ENCODE measurements around the gene OASL.
A peak's percentile ranks its signal among the peaks of the same experiment; 100 is the strongest.
"Not testable (repeated sequence)": the region's sequence is repeated elsewhere in the genome, so short reads cannot be mapped to it uniquely, and the experiment has no call there.

Gene OASL

DNA sequence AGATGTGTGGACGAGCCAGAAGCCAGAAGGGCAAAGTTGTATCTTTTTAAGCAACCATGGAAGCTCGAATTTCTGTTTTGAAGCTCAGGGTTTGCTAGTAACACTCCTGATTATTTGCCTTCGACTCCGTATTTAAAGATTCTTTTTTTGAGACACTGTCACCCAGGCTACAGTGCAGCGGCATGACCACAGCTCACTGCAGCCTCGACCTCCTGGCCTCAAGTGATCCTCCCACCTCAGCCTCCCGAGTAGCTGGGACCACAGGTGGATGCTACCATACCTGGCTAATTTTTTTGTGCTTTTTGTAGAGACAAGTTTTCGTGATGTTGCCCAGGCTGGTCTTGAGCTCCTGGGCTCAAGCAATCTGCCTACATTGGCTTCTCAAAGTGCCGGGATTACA is 18.7 kb upstream of the OASL start:
- DNase-seq = no peak

- no peak for DNase-seq
Measured at GRCh38 chr12:121053706-121054105, 14.7 kb upstream of the OASL start.

DNA sequence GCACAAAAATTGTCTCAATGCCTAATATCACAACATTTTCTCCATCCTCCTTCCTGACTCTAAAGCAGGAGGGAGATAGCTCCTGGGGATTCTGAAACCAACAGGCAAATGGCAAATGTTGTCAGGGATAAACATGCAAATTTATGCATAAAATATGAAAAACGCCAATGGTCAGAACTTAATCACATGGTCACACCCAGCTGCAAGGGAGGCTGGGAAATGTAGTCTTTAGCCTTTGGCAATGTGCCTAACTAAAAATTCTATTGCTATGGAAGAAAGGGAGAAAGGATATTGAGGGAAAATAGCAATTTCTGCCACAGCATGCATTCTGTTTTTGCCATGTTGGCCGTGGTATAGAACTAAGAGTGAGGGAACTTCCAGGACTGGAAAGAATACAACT is 11.7 kb upstream of the OASL start:
- DNase-seq = no peak

DNA sequence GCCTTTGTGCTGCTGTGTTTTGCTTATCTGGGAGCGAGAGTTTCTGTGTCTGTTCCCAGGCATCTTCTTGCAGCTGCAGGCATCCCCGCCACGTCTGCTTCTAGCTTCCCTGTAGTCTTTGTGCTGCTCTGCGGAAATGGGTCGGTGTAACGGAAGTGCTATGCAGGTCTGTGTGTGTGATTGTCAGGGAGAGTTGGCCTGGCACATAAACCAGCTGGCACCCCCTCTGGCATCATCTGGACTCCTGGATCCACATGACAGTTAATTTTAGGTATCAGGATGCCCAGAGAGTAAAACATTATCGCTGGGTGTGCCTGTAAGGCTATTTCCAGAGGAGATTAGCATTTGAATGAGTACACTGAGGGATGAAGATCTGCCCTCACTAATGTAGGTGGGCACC is 9.4 kb upstream of the OASL start:
- DNase-seq = peak in 1 of 6 experiments; percentile 22

DNA sequence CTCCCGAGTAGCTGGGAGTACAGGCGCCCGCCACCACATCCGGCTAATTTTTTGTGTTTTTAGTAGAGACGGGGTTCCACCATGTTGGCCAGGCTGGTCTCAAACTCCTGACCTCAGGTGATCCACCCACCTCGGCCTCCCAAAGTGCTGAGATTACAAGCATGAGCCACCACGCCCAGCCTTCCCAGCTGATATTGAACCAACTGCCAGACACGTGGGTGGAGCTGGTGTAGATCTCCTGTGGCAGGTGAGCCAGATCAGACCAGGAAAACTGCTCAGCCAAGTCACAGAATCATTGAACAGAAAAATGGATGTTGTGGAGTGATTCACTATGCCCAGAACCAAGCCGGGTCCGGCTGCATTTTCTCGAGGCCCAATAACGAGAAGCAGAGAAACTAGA is 8.4 kb upstream of the OASL start:
- DNase-seq = not testable (repeated sequence)

DNA sequence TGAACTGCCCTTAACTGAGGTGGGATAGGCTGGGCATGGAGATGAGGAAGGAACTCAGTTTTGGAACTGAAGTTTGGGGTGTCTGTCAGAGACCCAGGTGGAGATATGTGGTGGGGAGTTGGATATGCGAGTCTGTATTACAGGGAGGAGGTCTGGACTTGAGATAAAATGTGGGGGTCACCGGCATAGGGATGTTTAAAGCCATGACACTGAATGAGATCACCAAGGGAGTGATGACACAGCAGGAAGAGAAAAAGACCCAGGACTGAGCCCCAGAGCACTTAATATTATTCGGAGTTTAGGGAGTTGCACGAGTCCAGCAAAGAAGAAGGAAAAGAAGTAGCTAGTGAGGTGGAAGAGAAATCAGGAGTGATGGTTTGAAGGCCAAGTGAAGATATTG is 4.0 kb upstream of the OASL start:
- DNase-seq = no peak

- no peak for DNase-seq
Measured at GRCh38 chr12:121036810-121037326, 2.2 kb downstream of the OASL start.

- DNase-seq = no peak
Measured at GRCh38 chr12:121034616-121035305, 4.3 kb downstream of the OASL start.

- DNase-seq = peak in 1 of 6 experiments; percentile 21
Measured at GRCh38 chr12:121033625-121034349, 5.3 kb downstream of the OASL start.

- DNase-seq = no peak
Measured at GRCh38 chr12:121030576-121031212, 8.4 kb downstream of the OASL start.

DNA sequence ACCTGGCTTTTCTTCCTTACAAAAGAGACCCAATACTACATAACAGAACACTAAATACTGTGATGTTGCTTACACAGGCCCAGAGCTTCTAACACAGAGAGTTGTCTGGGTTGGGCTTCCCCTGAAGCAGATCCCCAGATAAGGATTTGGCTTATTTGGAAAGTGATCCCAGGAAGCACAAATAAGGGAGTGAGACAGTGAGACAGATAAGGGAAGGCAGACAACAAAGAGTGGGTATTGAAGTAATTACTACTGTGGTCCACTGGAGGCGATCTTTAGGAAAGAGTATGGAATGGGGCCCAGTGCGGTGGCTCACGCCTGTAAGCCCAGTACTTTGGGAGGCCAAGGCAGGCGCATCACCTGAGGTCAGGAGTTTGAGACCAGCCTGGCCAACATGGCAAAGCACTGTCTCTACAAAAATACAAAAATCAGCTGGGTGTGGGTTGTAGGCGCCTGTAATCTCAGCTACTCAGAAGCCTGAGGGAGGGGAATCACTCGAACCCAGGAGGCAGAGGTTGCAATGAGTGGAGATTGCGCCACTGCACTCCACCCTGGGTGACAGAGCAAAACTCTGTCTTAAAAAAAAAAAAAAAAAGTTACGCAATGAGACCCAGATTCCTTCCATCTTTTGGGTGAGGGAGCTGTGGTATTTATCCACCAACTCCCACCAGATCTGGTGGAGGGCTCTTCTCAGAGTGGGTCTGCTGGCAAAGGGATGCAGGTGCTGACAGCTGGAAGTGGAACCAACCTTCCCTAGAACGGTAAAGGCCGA is 12.6 kb downstream of the OASL start:
- no peak for DNase-seq

DNA sequence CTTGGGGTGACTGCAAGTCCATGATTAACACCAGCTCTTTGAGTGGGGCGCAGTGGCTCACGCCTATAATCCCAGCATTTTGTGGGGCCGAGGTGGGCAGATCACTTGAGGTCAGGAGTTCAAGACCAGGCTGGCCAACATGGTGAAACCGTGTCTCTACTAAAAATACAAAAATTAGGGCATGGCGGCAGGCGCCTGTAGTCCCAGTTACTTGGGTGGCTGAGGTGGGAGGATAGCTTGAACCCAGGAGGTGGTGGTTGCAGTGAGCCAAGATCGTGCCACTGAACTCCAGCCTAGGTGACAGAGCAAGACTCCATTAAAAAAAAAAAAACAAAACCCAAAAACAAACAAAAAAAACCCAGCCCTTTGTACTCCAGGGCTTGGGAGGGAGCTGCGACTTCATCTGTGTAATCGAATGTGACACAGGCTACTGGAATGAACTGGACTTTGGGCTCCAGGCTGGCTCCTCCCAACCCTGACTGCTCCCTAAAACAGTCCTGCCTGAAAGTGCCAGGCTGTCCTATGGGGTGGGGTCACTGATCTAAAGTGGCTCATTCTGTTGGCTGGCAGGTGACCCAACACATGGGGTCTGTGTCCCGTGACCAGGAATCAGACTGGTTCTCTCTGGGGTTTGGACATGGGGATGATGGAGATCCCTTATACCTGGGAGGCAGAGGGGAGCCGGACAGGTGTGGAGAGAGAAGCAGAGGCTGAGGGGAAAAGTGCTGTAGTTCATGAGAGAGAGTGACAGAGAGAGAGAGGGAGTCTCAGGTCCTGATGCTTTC is 13.4 kb downstream of the OASL start:
- no peak for DNase-seq

DNA sequence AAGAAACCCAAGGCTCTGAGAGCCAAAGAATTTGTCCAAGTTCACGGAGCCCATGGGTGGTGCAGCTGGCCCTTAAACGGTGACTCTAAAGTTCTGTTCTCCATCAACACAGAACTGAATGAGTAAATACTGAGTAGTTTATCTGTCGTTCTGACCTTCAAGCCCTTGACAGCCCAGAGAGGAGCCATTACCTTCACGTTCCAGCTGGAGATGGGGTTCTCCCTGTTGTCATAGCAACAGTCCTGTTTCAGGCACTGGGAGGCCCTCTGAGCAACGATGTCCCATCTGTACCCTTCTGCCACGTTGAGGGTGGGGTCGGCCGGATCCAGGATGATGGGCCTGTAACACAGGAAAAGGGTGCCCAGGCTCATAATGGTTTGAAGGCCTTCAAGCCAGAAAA is 15.2 kb downstream of the OASL start:
- DNase-seq = no peak

DNA sequence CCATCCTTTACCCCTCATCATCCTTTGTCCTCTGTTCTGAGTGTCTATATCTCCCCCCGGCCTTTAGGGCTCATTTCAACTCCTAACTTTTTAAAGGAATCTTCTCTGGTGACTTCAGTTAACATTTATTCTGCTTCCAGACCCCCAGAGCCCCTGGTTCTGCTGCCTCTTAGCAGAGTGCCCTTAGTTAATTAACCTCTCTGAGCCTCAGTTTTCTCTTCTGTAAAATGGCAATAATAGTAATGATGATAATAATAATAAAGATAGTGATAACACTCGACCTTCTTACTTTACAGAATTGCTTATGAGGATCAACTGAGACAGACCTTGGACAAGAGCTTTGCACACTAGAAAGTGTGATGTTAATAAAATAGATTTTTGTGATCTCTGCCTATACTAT is 16.3 kb downstream of the OASL start:
- DNase-seq = no peak

GRCh38 chr12:121021754-121022153 is 17.3 kb downstream of the OASL start:
- DNase-seq = no peak

DNA sequence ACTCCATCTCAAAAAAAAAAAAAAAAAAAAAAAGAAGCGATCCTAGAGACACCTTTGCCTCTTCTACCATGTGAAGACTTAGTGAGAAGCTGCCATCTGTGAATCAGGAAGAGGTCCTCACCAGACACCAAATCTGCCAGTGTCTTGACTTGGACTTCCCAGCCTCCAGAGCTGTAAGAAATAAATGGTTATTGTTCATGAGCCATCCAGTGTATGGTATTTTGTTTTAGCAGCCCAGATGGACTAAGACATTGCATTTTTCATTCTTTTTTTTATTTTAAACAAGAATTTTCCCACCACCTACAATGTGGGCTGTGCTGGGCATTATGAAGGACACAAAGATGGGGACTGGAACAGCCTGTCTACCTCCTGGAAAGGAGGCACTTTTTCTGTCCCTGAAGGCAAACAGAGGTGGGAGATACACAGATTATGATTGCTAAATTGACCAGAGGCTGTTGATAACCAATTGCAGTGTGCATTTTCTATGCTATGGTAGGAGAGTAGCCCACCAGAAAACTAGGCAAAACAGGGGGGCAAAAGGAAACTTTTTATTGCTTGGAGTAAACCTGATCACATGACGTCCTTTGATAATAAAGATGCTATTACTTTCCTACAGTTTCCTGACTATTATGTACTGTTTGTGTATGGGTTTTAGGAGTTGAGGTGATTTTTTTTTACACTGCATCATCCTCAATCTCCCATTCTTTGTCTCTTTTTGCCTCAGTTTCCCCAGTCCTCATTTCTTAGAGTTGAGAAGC is 20.0 kb downstream of the OASL start:
- DNase-seq = no peak

GRCh38 chr12:121017966-121018491 is 21.0 kb downstream of the OASL start:
- no peak for DNase-seq

DNA sequence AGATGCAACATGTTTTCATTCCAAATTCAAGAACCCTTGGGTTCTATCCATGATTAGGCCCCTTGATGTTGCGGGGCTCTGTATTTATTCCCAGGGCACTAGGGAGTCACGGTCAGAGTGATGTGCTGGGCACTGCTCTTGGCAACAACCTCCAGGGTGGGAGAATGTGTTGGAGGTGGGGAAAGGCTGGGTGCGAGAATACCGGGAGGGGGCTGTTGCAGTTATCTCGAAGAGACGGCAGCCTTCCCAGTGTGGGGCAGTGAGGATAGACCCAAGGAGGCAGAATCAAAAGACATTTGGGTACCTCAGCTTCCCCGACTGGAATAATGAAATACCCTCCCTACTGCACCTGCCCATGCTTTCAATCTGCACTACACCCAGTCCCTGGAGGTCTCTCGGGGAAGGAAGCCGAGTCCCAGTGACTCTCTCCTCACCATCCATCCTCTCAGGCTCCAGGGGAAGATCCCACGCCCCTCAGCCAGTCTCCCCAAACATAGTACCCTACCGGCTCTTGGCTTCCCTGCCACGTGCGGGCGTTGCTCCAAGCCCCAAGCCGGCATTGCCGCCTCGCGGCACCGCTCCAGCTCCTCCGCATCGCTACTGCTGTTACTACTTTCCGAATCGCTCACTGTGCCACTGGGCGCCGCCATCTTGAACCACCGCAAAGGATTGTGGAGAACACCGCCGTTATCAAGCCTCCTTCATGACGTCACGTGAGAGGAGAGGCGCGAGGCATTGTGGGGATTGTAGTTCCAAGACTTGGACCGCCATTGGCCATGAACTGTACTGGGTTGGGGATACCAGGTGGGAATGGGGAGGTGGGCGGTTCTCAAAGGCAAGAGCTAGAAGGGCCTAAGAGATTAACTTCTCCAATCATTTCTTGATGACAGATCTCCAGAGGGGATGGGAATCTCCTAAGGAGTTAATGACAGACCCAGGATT is 22.9 kb downstream of the OASL start, which contains the start of gene C12orf43:
TSS of gene C12orf43 (minus strand) at position 663 of the 942 bp plus-strand sequence. CDS start at position 650, 13 bp downstream.
- peak; percentile 81 to 90 (median 87) for DNase-seq

GRCh38 chr12:121013715-121014114 is 25.3 kb downstream of the OASL start:
- DNase-seq = no peak

DNA sequence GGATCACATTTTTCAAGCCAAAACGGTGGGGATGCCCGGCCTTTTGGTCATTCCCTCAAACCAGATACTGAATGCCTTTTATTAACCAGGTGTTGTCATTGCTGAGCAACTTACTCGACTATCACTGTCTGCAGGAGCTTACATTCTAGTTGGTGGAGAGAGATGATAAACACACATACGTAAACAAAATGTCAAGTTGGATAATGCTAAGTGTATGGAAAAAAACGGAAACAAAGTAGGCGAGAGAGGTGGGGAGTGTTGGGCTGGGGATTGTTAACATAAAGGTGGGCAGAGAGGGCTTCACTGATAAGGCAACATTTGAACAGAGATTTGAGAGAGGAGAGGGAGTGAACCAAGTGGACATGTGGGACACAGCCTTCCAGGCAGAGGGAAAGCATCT is 27.2 kb downstream of the OASL start:
- DNase-seq = no peak

Data from stimulated activated naive CD4-positive, alpha-beta T cell (primary cell).